Stimulated activated CD4-positive, alpha-beta T cell treated with anti-CD3 and anti-CD28 coated beads, Interleukin-1b, Interleukin-23, amount 100 ng/mL, for 1 hour (primary cell): ENCODE results near the gene EFNB1.

Experiments used
- DNase-seq, 2 donors: peaks; one replicate each; pipeline ENCODE4 v3.0.0-alpha.2; 2020; ENCODE audit warnings: low read depth in 2 of 2

The EFNB1 gene

DNA sequence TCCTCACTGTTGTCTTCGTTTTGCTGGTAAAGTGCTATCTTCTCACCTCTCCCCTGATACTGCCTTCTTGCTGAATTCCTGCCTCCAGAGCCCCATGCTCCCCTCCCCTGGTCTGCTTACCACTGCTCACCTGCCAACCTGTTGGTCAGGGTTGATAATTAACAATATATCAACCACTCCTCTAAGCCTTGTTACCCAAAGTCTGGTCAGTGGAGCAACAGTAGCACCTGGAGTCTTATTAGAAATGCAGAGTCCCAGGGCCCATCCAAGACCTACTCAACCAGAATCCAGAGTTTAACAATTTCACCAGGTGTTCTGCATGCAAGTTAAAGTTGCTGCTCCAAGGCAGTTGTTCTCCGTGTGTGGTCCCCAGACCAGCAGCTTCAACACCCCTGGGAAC is 55.0 kb downstream of the EFNB1 start:
- no peak for DNase-seq

DNA sequence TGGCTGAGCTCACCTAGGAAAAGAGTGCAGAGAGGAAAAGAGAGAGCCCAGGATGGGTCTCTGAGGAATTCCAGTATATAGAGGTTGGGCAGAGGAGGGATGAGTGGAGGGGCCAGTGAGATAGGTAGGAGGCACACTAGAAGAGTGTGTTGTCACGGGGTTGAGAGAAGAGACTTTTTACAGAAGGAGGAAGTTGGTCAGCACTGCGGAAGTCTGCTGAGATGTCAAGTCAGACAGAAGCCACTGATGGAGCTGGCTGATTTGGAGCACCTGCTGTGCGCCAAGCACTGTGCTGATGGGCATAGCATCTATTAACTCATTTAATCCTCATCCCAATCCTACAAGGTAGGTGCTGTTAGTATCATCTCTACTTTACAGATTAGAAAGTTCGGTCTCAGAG is 60.4 kb downstream of the EFNB1 start:
- no peak for DNase-seq
